ENCODE measurements around the gene E2F4.

The E2F4 gene

GRCh38 chr16:67191995-67192681, at the start of gene E2F4:
Gene E2F4, plus strand, starts transcription at chr16:67192155. Its CDS starts 73 bp downstream, at chr16:67192228.
- peak; percentile 55 to 96 (median 86) for DNase-seq

- DNase-seq, result no peak
These were observed 49.6 kb upstream of the E2F4 start for GRCh38 chr16:67142342-67142741.

GRCh38 chr16:67144943-67145342, 47.0 kb upstream of the E2F4 start:
- DNase-seq, result no peak

- DNase-seq, result no peak
These were observed 46.2 kb upstream of the E2F4 start for GRCh38 chr16:67145746-67146145.

- DNase-seq, result peak in 3 of 56 donors; percentile 21 to 28 (median 27)
These were observed 45.2 kb upstream of the E2F4 start for GRCh38 chr16:67146523-67147357.

- DNase-seq, result no peak
These were observed 44.4 kb upstream of the E2F4 start for GRCh38 chr16:67147437-67148140.

GRCh38 chr16:67148221-67148620, 43.7 kb upstream of the E2F4 start:
- DNase-seq, result no peak

GRCh38 chr16:67148656-67149275, 43.2 kb upstream of the E2F4 start:
- DNase-seq, result no peak

- no peak for DNase-seq
These were observed 42.5 kb upstream of the E2F4 start for GRCh38 chr16:67149276-67150046.

GRCh38 chr16:67150047-67150832, 41.7 kb upstream of the E2F4 start:
- DNase-seq, result peak in 4 of 56 donors; percentile 19 to 72 (median 40)

GRCh38 chr16:67150833-67151396, 41.0 kb upstream of the E2F4 start, which contains the start of gene B3GNT9:
Gene B3GNT9, minus strand, starts transcription at chr16:67150998. Its CDS starts 513 bp downstream, at chr16:67150485.
- DNase-seq, result peak in 44 of 56 donors; percentile 11 to 84 (median 62)

GRCh38 chr16:67151431-67152097, 40.4 kb upstream of the E2F4 start:
- no peak for DNase-seq

GRCh38 chr16:67154578-67155294, 37.2 kb upstream of the E2F4 start:
- DNase-seq, result peak in 1 of 56 donors; percentile 55

- peak in 47 of 56 donors; percentile 19 to 86 (median 59) for DNase-seq
These were observed 36.4 kb upstream of the E2F4 start for GRCh38 chr16:67155295-67156142.

- DNase-seq, result no peak
These were observed 35.7 kb upstream of the E2F4 start for GRCh38 chr16:67156143-67156844.

GRCh38 chr16:67157106-67157748, 34.7 kb upstream of the E2F4 start:
- no peak for DNase-seq
